8988T (cell line): ENCODE data around the gene CAPG.
"Not testable (repeated sequence)": the region's sequence is repeated elsewhere in the genome, so short reads cannot be mapped to it uniquely, and the experiment has no call there.

Experiments
- DNase-seq: peaks from one replicate; pipeline ENCODE4 v3.0.0; 2011

CAPG gene

GRCh38 chr2:85420536-85421259 lies 10.5 kb upstream of the CAPG start:
- DNase-seq: peak; percentile 90

DNA sequence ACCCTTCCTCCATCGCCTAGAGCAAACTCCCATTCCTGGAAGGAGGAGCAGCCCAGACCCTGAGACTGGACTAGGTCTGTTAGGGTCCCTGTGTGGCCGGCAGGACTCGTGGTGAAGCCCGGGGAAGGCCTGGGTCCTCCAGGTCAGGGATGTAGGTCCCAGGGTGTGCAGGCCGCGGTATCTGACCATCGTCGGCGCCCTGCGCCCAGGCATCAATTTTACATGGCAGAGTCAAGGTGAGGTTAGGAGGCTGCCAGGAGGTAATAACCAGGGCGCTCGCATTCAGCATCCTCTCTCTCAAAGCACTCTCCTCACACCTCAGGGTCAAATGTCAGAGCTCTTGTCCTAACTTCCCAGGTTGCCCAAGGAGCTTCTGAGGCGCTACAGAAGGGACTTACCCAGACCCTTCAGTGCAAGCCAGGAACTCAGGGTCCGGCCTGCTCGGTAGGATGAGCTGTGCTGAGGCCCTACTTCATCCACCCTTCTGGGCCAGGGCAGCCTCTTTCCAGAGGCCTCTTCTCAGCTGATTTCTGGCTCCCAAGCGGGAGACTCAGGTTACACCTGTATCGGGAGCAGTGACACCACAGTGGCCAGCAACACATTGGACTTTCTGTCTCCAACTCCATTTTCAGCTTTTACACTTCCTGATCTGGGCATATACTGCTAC lies 9.0 kb upstream of the CAPG start:
- DNase-seq: no peak

DNA sequence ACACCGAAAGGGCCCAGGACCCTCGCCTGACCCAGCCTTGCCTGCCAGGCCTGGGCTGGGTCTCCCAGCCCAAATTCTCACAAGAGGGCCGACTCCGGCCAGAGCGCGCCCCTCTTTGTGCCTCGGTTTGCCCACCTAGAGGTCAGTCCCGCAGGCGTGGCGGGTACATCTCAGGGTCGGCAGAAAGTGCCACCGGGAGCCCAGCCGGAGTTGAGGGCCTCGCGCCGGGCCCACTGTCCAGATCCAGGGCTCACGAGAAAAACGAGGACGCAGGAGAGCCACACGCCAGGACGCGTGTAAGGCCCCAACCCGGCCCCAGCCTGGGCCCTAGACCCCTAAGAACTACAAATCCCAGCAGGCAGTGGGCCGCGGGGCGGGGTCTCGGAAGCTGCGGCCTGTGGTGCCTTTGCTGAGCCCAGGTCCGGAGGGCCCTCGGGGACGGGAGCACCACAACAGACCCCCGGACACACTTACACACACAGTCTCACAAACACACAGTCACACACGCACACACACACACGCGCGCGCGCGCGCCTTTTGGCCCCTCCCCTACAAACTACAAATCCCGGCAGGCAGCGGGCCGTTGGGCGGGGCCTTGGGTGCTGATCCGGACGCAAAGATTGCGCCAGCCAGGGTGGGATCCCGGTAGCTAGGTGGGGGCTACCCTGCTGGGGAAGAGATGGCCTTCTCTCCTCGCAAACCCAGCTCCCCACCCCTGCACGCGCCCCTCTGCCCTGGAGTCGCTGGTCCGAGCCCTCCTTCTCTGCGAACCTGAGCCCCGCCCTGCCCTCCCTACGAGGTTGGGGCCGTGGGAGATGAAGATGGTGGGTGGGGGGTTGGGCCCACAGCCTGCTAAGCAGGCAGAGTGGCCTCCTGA lies 8.2 kb upstream of the CAPG start, which contains the start of gene SH2D6:
Gene SH2D6 (plus strand): TSS at position 583 of the 877 bp plus-strand sequence. CDS start 10,752 bp downstream, outside the sequence.
- peak; percentile 92 for DNase-seq

GRCh38 chr2:85415980-85416650 lies 5.9 kb upstream of the CAPG start:
- no peak for DNase-seq

GRCh38 chr2:85414761-85415553 lies 4.8 kb upstream of the CAPG start:
- no peak for DNase-seq

GRCh38 chr2:85414421-85414759 lies 4.2 kb upstream of the CAPG start:
- DNase-seq: not testable (repeated sequence)

GRCh38 chr2:85413592-85414420 lies 3.6 kb upstream of the CAPG start:
- DNase-seq: peak; percentile 75

- no peak for DNase-seq
Observed at GRCh38 chr2:85411405-85411748, 1.2 kb upstream of the CAPG start.

DNA sequence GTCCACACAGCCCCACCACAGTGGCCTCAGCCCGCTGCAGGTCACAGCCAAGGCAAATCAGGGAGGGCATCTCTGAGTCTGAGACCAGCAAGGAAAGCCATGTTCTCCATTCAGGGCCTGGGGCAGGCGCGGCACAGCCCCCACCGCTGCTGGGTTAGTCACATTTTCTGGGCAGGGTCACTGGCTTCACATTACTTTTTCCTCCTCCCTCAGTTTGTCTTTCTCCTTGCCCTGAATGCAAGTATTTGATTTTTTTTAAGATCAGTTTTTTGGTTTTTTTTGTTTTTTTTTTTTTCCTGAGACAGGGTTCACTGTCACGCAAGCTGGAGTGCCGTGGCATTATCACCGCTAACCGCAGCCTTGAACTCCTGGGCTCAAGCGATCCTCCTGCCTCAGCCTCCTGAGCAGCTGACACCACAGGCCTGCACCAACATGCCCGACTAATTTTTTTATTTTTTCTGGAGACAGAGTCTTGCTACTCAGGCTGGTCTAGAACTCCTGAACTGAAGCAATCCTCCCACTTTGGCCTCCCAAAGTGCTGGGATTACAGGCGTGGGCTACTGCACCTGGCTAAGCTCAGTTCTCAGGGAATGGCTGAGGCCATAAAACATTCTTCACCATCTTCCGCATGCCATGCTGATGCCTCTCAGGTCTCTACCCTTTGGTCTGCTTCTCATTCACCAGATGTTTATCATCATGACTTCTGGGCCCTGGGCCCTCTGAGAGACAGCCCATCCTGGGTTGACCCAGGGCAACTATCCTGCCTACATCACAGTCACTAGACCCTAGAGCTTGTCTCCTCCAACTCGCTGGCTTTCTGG lies 628 bp upstream of the CAPG start:
- DNase-seq: no peak

- DNase-seq: peak; percentile 55
Observed at GRCh38 chr2:85405201-85406059, 4.7 kb downstream of the CAPG start.

- no peak for DNase-seq
Observed at GRCh38 chr2:85401844-85402243, 8.3 kb downstream of the CAPG start.

DNA sequence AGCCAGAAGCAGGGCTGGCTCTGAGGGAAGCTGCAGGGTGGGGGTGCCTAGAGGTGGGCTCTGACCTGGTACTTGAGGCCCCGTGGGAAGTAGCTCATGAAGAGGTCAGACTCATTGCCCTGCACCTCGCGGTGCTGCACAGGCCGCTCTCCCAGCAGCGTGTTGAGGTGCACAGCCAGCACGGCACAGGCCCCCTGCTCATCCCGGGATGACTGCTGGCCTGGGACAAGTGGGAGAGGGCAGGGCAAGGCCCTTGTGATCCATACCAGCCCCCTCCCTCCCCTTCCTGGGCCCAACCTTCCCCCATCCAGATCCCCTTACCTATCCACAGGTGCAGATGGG lies 8.7 kb downstream of the CAPG start:
- DNase-seq: no peak

DNA sequence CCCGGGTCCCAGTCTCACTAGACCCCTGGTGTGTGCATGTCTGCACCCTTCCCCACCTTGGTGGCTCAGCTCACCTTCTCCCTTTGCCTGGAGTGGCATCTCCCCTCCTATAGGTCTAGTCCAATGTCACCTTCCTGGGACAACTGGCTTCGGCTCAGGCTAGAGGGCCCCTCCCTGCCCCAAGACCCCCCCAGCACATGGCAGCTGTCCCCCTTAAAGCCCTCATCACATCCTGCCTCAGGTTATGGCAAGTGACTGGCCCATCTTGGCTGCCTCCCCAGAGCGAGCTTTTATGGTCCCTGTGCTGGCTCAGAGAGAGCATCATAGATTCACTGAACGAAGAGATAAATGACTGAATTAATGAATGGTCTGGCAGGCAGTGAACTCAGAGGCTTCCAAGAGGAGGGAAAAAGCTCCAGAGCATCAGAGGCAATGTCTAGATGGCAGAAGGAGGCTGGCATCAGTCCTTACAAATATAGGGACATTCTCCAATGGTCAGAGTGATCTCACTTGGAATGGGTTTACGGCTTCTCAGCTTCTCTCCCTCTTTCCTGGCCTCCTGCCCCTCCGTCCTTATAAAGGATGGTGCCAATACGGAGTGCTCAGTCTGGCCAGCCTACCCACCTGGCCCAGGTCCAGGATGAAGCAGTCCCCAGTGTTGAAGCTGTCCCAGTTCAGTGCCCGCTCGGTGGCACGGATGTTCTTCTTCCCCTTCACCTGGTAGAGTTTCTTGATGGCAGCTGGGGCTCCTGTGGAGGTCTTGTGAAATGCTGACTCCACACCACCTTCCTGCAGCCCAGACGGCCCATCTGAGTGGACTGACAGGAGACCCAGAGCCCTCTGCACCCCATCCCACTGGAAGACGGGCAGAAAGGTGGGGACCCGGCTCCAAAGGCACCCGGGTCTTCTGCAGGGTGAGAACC lies 9.4 kb downstream of the CAPG start:
- no peak for DNase-seq

- no peak for DNase-seq
Observed at GRCh38 chr2:85400023-85400422, 10.1 kb downstream of the CAPG start.

DNA sequence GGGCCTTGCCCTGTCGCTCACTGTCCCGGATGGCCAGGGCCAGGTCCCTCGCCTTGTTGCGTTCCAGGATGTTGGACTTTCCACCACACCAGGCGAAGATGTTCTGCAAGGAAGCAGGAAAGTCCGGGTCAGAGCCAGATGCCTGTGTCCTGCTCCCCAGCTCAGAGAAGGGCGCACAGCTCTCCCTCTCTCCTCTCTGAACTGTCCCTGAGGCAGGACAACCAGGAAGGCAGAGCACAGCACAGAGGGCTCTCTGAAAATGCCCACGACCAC lies 11.0 kb downstream of the CAPG start:
- DNase-seq: no peak

- no peak for DNase-seq
Observed at GRCh38 chr2:85398426-85399182, 11.6 kb downstream of the CAPG start.

- DNase-seq: no peak
Observed at GRCh38 chr2:85397925-85398331, 12.2 kb downstream of the CAPG start.
